GM21515 (cell line): ENCODE data around the gene CD33.

ENCODE experiments used
- ATAC-seq: cut with Tn5 transposase; IDR thresholded peaks from one replicate; pipeline ENCODE4 v1.9.1; 2021; ENCODE audit not compliant: unreplicated experiment

The CD33 gene

GRCh38 chr19:51258165-51259160, 33.6 kb downstream of the CD33 start:
- ATAC-seq: no peak

GRCh38 chr19:51259348-51260245, 34.7 kb downstream of the CD33 start:
- ATAC-seq: no peak

- ATAC-seq: no peak
Measured at GRCh38 chr19:51263808-51264207, 38.9 kb downstream of the CD33 start.

- no peak for ATAC-seq
Measured at GRCh38 chr19:51271067-51271466, 46.2 kb downstream of the CD33 start.

- no peak for ATAC-seq
Measured at GRCh38 chr19:51272183-51272810, 47.4 kb downstream of the CD33 start.

GRCh38 chr19:51274049-51274770, 49.3 kb downstream of the CD33 start:
- ATAC-seq: no peak

GRCh38 chr19:51277112-51277511, 52.2 kb downstream of the CD33 start:
- ATAC-seq: no peak

- no peak for ATAC-seq
Measured at GRCh38 chr19:51282335-51282734, 57.5 kb downstream of the CD33 start.

- no peak for ATAC-seq
Measured at GRCh38 chr19:51285682-51286081, 60.8 kb downstream of the CD33 start.
